ENCODE data around the gene TIMELESS.
"Not testable (repeated sequence)": the region's sequence is repeated elsewhere in the genome, so short reads cannot be mapped to it uniquely, and the experiment has no call there.

GRCh38 chr12:56401612-56402011 lies 47.6 kb downstream of the TIMELESS start:
- not testable (repeated sequence) for TF ChIP-seq OSR2 (tag by site-specific recombination; IDR thresholded peaks at IDR 0.05); TCF7L2 (IDR thresholded peaks at IDR 0.05; ENCODE audit: borderline replicate concordance, low read depth, low read length); GLI2 (tag by site-specific recombination; IDR thresholded peaks at IDR 0.05; ENCODE audit: borderline replicate concordance, low read depth); ZBTB8A (tag by site-specific recombination; IDR thresholded peaks at IDR 0.05); ZSCAN18 (tag by site-specific recombination; IDR thresholded peaks at IDR 0.05); CTCF (tag by site-specific recombination; IDR thresholded peaks at IDR 0.05); ZNF626 (tag by site-specific recombination; IDR thresholded peaks at IDR 0.05); ZNF24 (tag by site-specific recombination; IDR thresholded peaks at IDR 0.05); ZNF18 (tag by site-specific recombination; IDR thresholded peaks at IDR 0.05); ZNF155 (tag by site-specific recombination; IDR thresholded peaks at IDR 0.05)
